Measurements from ENCODE around the gene KRTAP12-1. TPM values are rescaled to one million over a fixed set of nuclear protein-coding genes. Genes with fewer than 3 reads are reported as not detected.
"Not testable (repeated sequence)": the region's sequence is repeated elsewhere in the genome, so short reads cannot be mapped to it uniquely, and the experiment has no call there.

KRTAP12-1 gene
- total RNA-seq, 1 experiment from 2014 or later = not detected

DNA sequence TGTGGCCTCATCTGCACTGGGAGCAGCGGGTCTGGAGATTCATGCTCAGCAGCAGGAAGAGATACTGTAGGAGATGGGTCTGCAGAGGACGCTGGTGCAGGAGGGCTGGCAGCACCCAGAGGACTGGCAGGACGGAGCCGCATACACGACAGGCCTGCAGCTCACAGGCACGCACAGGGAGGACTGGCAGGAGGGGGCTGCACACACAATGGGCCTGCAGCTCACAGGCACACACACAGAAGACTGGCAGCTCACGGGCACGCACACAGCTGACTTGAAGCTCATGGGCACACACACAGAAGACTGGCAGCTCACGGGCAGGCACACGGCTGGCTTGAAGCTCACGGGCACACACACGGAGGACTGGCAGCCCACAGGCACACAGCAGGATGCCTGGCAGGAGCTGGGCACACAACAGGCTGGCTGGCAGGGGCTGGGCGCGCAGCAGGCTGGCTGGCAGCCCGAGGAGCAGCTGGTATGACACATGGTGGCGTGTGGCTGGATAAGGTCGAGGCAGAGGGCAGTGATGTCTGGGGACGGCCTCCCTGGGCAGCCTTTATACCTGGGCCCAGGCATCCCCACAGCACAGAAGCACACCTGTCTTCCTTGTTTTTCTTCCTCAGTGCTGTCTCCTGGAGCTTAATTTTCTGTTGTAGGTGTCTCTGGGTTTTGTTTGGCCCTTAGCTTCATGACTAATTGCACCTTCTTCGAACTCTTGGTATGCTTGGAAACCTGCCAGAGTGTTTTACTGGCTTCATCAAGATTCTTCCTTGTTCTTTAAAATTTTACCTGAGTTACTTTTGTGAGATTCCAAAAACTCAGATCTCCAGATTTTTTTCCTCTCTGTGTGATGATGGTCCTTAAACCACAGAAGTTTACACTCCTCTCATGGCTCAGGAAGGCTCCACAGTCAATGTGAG is 15.3 kb downstream of the KRTAP12-1 start, which contains the start of gene KRTAP12-2:
TSS of gene KRTAP12-2 (minus strand) at position 527 of the 920 bp plus-strand sequence. CDS start at position 486, 41 bp downstream.
- Histone ChIP-seq H3K27ac (ENCODE audit: low read length) (no peak within 1 kb of the TSS), H3K4me1 (ENCODE audit: control insufficient read depth, insufficient read depth, low read length) (no peaks in the 10 kb centered on the region), H3K36me3 (ENCODE audit: control insufficient read depth, insufficient read depth, low read length) (no peaks in the 10 kb centered on the region), H3K9me3 (ENCODE audit: control insufficient read depth, insufficient read depth, low read depth, low read length) (no peaks in the 10 kb centered on the region), H3K4me3 (ENCODE audit: low read depth in 2 of 2, low read length in 2 of 2) (no peak within 1 kb of the TSS), H3K27me3 (ENCODE audit: control insufficient read depth, insufficient read depth, low read length) (no peaks in the 10 kb centered on the region)
- ChIA-PET POLR2A (no interaction called here), CTCF (no interaction called here)
- in situ Hi-C loops (cut with HindIII; ENCODE audit: low pct_unique_long_range_greater_than_20kb, low sequenced_read_pairs) = no loop called here
- no TSS peak for BruUV-seq (replicated peaks)
- intact Hi-C loops (cut with micrococcal nuclease; ENCODE audit: unreplicated experiment) = no loop called here
- no peak for DNase-seq (ENCODE audit: low read depth, low spot score)
- TF ChIP-seq TCF7L2 (IDR thresholded peaks at IDR 0.05; ENCODE audit: low read depth, low read length) = no peak
- TF ChIP-seq, protein P1, sequence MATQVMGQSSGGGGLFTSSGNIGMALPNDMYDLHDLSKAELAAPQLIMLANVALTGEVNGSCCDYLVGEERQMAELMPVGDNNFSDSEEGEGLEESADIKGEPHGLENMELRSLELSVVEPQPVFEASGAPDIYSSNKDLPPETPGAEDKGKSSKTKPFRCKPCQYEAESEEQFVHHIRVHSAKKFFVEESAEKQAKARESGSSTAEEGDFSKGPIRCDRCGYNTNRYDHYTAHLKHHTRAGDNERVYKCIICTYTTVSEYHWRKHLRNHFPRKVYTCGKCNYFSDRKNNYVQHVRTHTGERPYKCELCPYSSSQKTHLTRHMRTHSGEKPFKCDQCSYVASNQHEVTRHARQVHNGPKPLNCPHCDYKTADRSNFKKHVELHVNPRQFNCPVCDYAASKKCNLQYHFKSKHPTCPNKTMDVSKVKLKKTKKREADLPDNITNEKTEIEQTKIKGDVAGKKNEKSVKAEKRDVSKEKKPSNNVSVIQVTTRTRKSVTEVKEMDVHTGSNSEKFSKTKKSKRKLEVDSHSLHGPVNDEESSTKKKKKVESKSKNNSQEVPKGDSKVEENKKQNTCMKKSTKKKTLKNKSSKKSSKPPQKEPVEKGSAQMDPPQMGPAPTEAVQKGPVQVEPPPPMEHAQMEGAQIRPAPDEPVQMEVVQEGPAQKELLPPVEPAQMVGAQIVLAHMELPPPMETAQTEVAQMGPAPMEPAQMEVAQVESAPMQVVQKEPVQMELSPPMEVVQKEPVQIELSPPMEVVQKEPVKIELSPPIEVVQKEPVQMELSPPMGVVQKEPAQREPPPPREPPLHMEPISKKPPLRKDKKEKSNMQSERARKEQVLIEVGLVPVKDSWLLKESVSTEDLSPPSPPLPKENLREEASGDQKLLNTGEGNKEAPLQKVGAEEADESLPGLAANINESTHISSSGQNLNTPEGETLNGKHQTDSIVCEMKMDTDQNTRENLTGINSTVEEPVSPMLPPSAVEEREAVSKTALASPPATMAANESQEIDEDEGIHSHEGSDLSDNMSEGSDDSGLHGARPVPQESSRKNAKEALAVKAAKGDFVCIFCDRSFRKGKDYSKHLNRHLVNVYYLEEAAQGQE (IDR thresholded peaks at IDR 0.05; ENCODE audit: insufficient read depth in 1 of 2, low read depth in 2 of 2, low read length in 1 of 2) = no peak
- TF ChIP-seq SIN3A (IDR thresholded peaks at IDR 0.05; ENCODE audit: borderline replicate concordance, insufficient read depth, low read depth, low read length) = no peak
- no peak for TF ChIP-seq CTCF (IDR thresholded peaks at IDR 0.05)
- TF ChIP-seq POLR2AphosphoS5 (IDR thresholded peaks at IDR 0.05; ENCODE audit: low read depth, low read length) = no peak
- ATAC-seq = no peak

DNA sequence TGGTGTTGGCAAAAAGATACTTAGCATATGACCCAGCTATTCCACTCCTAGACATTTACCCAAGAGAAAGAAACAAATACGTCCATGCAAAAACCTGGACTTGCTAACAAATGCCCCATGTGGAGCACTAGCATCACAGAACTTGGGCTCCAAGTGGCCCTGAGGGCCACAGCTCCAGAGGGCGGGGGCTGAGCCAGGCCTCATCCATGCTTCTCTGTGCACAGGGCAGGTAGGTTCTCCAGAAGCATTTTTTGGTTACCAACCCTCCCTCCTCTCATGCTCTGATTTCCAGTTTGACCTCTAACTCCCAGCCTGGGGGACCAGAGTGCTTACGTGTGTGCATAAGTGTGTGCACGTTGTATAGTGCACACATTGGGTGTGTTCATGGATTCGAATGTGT is 17.3 kb downstream of the KRTAP12-1 start:
- intact Hi-C loops (cut with micrococcal nuclease; ENCODE audit: unreplicated experiment) = no loop called here
- TF ChIP-seq TCF7L2 (IDR thresholded peaks at IDR 0.05; ENCODE audit: low read depth, low read length) (no peak), POLR2AphosphoS5 (IDR thresholded peaks at IDR 0.05; ENCODE audit: low read depth, low read length) (no peak)
- TF ChIP-seq, protein P1 (IDR thresholded peaks at IDR 0.05; ENCODE audit: insufficient read depth in 1 of 2, low read depth in 2 of 2, low read length in 1 of 2) = no peak

GRCh38 chr21:44661567-44661966 is 20.4 kb downstream of the KRTAP12-1 start:
- H3K36me3 ChIP-seq (ENCODE audit: control insufficient read depth, insufficient read depth, low read length); POLR2A ChIA-PET; CTCF ChIA-PET: not testable (repeated sequence)

More for the DNA sequence above, 17.3 kb downstream of the KRTAP12-1 start:
- Histone ChIP-seq H3K4me3 (ENCODE audit: low read depth in 2 of 2, low read length in 2 of 2) (no peak overlapping the region), H3K4me1 (ENCODE audit: control insufficient read depth, insufficient read depth, low read length) (no peaks in the 10 kb centered on the region), H3K27ac (ENCODE audit: low read length) (no peak overlapping the region), H3K36me3 (ENCODE audit: control insufficient read depth, insufficient read depth, low read length) (no peaks in the 10 kb centered on the region), H3K27me3 (ENCODE audit: control insufficient read depth, insufficient read depth, low read length) (no peaks in the 10 kb centered on the region), H3K9me3 (ENCODE audit: control insufficient read depth, insufficient read depth, low read depth, low read length) (no peaks in the 10 kb centered on the region)
- no TSS peak for BruUV-seq (replicated peaks)
- no peak for DNase-seq (ENCODE audit: low read depth, low spot score)
- ChIA-PET POLR2A (no interaction called here), CTCF (no interaction called here)
- no peak for ATAC-seq
- in situ Hi-C loops (cut with HindIII; ENCODE audit: low pct_unique_long_range_greater_than_20kb, low sequenced_read_pairs) = no loop called here

More at GRCh38 chr21:44661567-44661966, 20.4 kb downstream of the KRTAP12-1 start:
- H3K4me3 ChIP-seq (ENCODE audit: low read depth in 2 of 2, low read length in 2 of 2); BruUV-seq (replicated peaks); in situ Hi-C loops (cut with HindIII; ENCODE audit: low pct_unique_long_range_greater_than_20kb, low sequenced_read_pairs); ATAC-seq; H3K27ac ChIP-seq (ENCODE audit: low read length); DNase-seq (ENCODE audit: low read depth, low spot score); H3K4me1 ChIP-seq (ENCODE audit: control insufficient read depth, insufficient read depth, low read length); intact Hi-C loops (cut with micrococcal nuclease; ENCODE audit: unreplicated experiment); H3K9me3 ChIP-seq (ENCODE audit: control insufficient read depth, insufficient read depth, low read depth, low read length); H3K27me3 ChIP-seq (ENCODE audit: control insufficient read depth, insufficient read depth, low read length): not testable (repeated sequence)
